ENCODE data around the gene ULK1. TPM values are rescaled to one million over a fixed set of nuclear protein-coding genes. Genes with fewer than 3 reads are reported as not detected.

The ULK1 gene
- total and polyA plus RNA-seq, 2 experiments from 2014 or later, result 8.4 to 33.8 TPM

- Histone ChIP-seq H3K27me3 (ENCODE audit: insufficient read depth) (no peaks in the 10 kb centered on the region), H2AFZ (no peak overlapping the region), H3K36me3 (ENCODE audit: insufficient read depth) (no peaks in the 10 kb centered on the region; the same call in 1 of the 2 replicates), H3K4me3 (peak overlapping the region; percentile 76), H4K20me1 (replicated peaks; ENCODE audit: insufficient read depth) (no peaks in the 10 kb centered on the region), H3K27ac (ENCODE audit: low read depth) (peak overlapping the region; percentile 79), H3K79me2 (replicated peaks; ENCODE audit: insufficient read depth) (peaks cover 39% of the 10 kb centered on the region), H3K4me1 (ENCODE audit: insufficient read depth) (peaks cover 10% of the 10 kb centered on the region; the same call in 1 of the 2 replicates), H3K9me2 (ENCODE audit: insufficient read depth) (no peaks in the 10 kb centered on the region), H3F3A (replicated peaks; ENCODE audit: low read depth) (peaks cover 13% of the 10 kb centered on the region), H3K4me2 (peak overlapping the region; percentile 97)
- peak; percentile 85 for ATAC-seq
- Mint-ChIP-seq H3K4me1 (peaks cover 14% of the 10 kb centered on the region; the same call in 2 of the 3 replicates), H3K4me3 (peak overlapping the region; percentile 82), H3K9me3 (no peaks in the 10 kb centered on the region; the same call in 2 of the 3 replicates), H3K36me3 (ENCODE audit: low read depth) (peaks cover 15% of the 10 kb centered on the region), H3K27ac (0 out of 2 replicates have a peak overlapping the region, but pooled peaks have one; percentile 27), H3K27me3 (ENCODE audit: insufficient read depth, low read depth, poor library complexity) (peaks cover 7% of the 10 kb centered on the region)
- TF ChIP-seq POLR2AphosphoS5 (IDR thresholded peaks at IDR 0.05; ENCODE audit: low read depth) (peak; percentile 27; the same call in 1 of the 2 replicates), CREB1 (CRISPR knock-in tag; IDR thresholded peaks at IDR 0.05; ENCODE audit: low read depth) (peak; percentile 91), ZNF114 (CRISPR knock-in tag; IDR thresholded peaks at IDR 0.05) (no peak), ZNF331 (CRISPR knock-in tag; IDR thresholded peaks at IDR 0.05; ENCODE audit: low read depth) (no peak), CTCF (conservative IDR thresholded peaks at IDR 0.05; ENCODE audit: low read depth in 2 of 2) (no peak), JUNB (IDR thresholded peaks at IDR 0.05; ENCODE audit: unreplicated experiment) (no peak), ZNF462 (CRISPR knock-in tag; IDR thresholded peaks at IDR 0.05) (no peak), NANOG (IDR thresholded peaks at IDR 0.05; ENCODE audit: borderline replicate concordance) (no peak), EZH2phosphoT487 (IDR thresholded peaks at IDR 0.05; ENCODE audit: unreplicated experiment) (no peak), STAT1 (IDR thresholded peaks at IDR 0.05; ENCODE audit: unreplicated experiment) (no peak), EZH2 (IDR thresholded peaks at IDR 0.05; ENCODE audit: low read depth, unreplicated experiment) (no peak)
- TF ChIP-seq, protein P1, sequence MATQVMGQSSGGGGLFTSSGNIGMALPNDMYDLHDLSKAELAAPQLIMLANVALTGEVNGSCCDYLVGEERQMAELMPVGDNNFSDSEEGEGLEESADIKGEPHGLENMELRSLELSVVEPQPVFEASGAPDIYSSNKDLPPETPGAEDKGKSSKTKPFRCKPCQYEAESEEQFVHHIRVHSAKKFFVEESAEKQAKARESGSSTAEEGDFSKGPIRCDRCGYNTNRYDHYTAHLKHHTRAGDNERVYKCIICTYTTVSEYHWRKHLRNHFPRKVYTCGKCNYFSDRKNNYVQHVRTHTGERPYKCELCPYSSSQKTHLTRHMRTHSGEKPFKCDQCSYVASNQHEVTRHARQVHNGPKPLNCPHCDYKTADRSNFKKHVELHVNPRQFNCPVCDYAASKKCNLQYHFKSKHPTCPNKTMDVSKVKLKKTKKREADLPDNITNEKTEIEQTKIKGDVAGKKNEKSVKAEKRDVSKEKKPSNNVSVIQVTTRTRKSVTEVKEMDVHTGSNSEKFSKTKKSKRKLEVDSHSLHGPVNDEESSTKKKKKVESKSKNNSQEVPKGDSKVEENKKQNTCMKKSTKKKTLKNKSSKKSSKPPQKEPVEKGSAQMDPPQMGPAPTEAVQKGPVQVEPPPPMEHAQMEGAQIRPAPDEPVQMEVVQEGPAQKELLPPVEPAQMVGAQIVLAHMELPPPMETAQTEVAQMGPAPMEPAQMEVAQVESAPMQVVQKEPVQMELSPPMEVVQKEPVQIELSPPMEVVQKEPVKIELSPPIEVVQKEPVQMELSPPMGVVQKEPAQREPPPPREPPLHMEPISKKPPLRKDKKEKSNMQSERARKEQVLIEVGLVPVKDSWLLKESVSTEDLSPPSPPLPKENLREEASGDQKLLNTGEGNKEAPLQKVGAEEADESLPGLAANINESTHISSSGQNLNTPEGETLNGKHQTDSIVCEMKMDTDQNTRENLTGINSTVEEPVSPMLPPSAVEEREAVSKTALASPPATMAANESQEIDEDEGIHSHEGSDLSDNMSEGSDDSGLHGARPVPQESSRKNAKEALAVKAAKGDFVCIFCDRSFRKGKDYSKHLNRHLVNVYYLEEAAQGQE (IDR thresholded peaks at IDR 0.05; ENCODE audit: unreplicated experiment), result no peak
- TF ChIP-seq, protein P2, sequence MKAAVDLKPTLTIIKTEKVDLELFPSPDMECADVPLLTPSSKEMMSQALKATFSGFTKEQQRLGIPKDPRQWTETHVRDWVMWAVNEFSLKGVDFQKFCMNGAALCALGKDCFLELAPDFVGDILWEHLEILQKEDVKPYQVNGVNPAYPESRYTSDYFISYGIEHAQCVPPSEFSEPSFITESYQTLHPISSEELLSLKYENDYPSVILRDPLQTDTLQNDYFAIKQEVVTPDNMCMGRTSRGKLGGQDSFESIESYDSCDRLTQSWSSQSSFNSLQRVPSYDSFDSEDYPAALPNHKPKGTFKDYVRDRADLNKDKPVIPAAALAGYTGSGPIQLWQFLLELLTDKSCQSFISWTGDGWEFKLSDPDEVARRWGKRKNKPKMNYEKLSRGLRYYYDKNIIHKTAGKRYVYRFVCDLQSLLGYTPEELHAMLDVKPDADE (IDR thresholded peaks at IDR 0.05), result no peak
- peak; percentile 91 for DNase-seq (ENCODE audit: low spot score)
Measured at GRCh38 chr12:131896080-131896810, 1.8 kb downstream of the ULK1 start.
